SH-SY5Y (cell line): ENCODE results near the gene KIF26B.

ENCODE experiments used
- GATA2 ChIP-seq: IDR thresholded peaks from 2 replicates; pipeline ENCODE4 v1.6.1; 2011; ENCODE audit warnings: mild to moderate bottlenecking, low read depth, low read length
- GATA3 ChIP-seq: IDR thresholded peaks from 2 replicates; pipeline ENCODE4 v1.6.1; 2011; ENCODE audit warnings: low read depth, mild to moderate bottlenecking, low read length, moderate library complexity

DNA sequence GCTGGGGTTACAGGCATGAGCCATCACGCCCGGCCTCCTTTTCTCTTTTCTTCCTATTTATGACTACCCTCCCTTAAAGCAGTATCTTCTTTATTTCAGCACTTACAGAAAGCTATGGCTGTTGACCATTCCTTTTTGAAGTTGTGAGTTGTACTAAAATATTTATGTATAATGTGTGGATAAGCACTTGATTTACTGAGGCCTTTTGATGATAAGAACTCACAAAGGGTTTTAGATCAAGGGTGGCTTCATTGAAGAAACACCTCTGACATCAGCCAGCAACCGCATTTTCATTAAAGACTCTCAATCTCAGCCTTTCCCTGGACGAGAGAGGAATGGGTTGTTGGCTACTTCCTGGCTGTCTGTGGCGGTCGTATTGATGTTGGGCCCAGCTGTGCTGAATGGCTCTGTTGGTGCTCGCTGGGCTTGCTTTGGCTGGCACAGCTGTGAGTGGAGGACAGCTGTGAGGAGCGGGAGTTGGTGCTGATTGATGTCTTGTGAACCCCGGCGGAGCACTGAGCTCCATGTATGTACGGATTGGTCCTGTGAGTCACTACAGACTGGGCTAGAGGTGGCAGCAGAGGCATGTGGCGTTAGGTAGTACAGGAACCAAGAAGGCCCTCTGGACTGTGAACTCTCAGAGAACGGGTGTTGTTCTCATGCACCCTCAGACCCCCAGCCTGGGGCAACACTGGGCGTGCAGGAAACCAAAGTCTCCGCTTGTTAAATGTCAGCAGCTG is 208.8 kb downstream of the KIF26B start:
- TF ChIP-seq GATA3 = no peak
- TF ChIP-seq GATA2 = no peak
